Cardiac muscle cell (in vitro differentiated cells and primary cell): ENCODE data around the gene ABCA4. TPM values are rescaled to one million over a fixed set of nuclear protein-coding genes. Genes with fewer than 3 reads are reported as not detected.
"Not testable (repeated sequence)": the region's sequence is repeated elsewhere in the genome, so short reads cannot be mapped to it uniquely, and the experiment has no call there.

Source experiments
- DNase-seq, 2 donors: peaks; one replicate each; pipeline versions ENCODE4 v3.0.0 to v3.0.0-alpha.2; 2010 to 2017; ENCODE audit warnings: low read depth in 1 of 2, low spot score in 1 of 2
- H3K27ac ChIP-seq: fragments of 200-600 bp; sonication (generic); 2 replicates; pipeline ENCODE4 v1.5.1; 2016
- H3K27me3 ChIP-seq: fragments of 200-600 bp; sonication (generic); 2 replicates; pipeline ENCODE4 v1.6.0; 2016; ENCODE audit warnings: control low read depth
- H3K36me3 ChIP-seq: fragments of 200-600 bp; sonication (generic); 2 replicates; pipeline ENCODE4 v1.5.1; 2016; ENCODE audit warnings: control low read depth
- H3K4me1 ChIP-seq: fragments of 200-600 bp; sonication (generic); 2 replicates; pipeline ENCODE4 v1.8.1; 2017; ENCODE audit warnings: low read depth, mild to moderate bottlenecking, mixed run types
- H3K4me3 ChIP-seq: fragments of 200-600 bp; sonication (generic); 2 replicates; pipeline ENCODE4 v1.5.1; 2016; ENCODE audit warnings: mild to moderate bottlenecking
- H3K9me3 ChIP-seq: fragments of 200-600 bp; sonication (generic); 2 replicates; pipeline ENCODE4 v1.5.1; 2017; ENCODE audit warnings: low read depth, mild to moderate bottlenecking, control low read depth
- polyA plus RNA-seq: library from polyadenylated mRNA; unstranded; fragments of >200 nt; fragmentation: Nextera tagmentation; extraction: Ambion mirVana; gene quantifications from 2 replicates; pipeline ENCODE4 v1.2.1, GENCODE V29; 2016
- total RNA-seq: library from RNA; depleted of rRNA; stranded (reverse); fragments of >200 nt; gene quantifications from 2 replicates; pipeline ENCODE4 v1.2.3, GENCODE V29; 2016
- TF ChIP-seq, protein P1 (sequence below): IDR thresholded peaks from 2 replicates; pipeline ENCODE4 v1.5.1; 2012; ENCODE audit warnings: low read depth, mild to moderate bottlenecking, low read length

Gene ABCA4
- total and polyA plus RNA-seq, 2 experiments from 2014 or later, result 0.15 TPM; not detected in 1

GRCh38 chr1:93960641-93961147 lies 160.3 kb downstream of the ABCA4 start:
- no peak for DNase-seq
- H3K4me3 ChIP-seq, result no peak overlapping the region
- no peaks in the 10 kb centered on the region for H3K36me3 ChIP-seq
- H3K27me3 ChIP-seq, result no peaks in the 10 kb centered on the region
- H3K4me1 ChIP-seq, result no peaks in the 10 kb centered on the region
- H3K27ac ChIP-seq, result no peak overlapping the region
- H3K9me3 ChIP-seq, result no peaks in the 10 kb centered on the region
- TF ChIP-seq, protein P1, sequence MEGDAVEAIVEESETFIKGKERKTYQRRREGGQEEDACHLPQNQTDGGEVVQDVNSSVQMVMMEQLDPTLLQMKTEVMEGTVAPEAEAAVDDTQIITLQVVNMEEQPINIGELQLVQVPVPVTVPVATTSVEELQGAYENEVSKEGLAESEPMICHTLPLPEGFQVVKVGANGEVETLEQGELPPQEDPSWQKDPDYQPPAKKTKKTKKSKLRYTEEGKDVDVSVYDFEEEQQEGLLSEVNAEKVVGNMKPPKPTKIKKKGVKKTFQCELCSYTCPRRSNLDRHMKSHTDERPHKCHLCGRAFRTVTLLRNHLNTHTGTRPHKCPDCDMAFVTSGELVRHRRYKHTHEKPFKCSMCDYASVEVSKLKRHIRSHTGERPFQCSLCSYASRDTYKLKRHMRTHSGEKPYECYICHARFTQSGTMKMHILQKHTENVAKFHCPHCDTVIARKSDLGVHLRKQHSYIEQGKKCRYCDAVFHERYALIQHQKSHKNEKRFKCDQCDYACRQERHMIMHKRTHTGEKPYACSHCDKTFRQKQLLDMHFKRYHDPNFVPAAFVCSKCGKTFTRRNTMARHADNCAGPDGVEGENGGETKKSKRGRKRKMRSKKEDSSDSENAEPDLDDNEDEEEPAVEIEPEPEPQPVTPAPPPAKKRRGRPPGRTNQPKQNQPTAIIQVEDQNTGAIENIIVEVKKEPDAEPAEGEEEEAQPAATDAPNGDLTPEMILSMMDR, result no peak

- no peaks in the 10 kb centered on the region for H3K27me3 ChIP-seq
- no peaks in the 10 kb centered on the region for H3K4me1 ChIP-seq
- H3K4me3 ChIP-seq, result no peak overlapping the region
- TF ChIP-seq, protein P1, result no peak
- no peaks in the 10 kb centered on the region for H3K36me3 ChIP-seq
- no peaks in the 10 kb centered on the region for H3K9me3 ChIP-seq
- H3K27ac ChIP-seq, result no peak overlapping the region
- DNase-seq, result no peak
These were observed 161.5 kb downstream of the ABCA4 start for GRCh38 chr1:93959413-93959812.

DNA sequence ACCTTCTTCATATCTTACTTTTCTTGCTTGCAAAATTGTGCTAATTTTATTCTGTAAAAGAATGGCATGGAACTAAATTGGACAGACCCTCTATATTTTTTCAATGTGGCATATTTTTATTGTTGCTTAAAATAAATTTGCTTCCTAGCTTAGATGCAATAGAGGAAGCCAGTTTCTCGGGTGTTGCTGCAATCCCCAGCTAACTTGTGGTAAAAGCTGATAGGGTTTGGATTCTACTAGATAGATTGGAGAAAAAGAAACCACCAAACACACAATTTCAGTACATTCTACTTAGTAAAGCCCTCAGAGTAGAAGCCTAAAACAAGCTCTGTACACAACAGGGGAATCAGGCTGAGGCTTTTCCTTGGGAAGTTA lies 162.2 kb downstream of the ABCA4 start:
- Histone ChIP-seq H3K9me3 (no peaks in the 10 kb centered on the region), H3K27ac (no peak overlapping the region), H3K4me1 (no peaks in the 10 kb centered on the region), H3K27me3 (no peaks in the 10 kb centered on the region), H3K36me3 (no peaks in the 10 kb centered on the region), H3K4me3 (no peak overlapping the region)
- TF ChIP-seq, protein P1, result no peak
- DNase-seq, result peak in 1 of 2 donors; percentile 10

DNA sequence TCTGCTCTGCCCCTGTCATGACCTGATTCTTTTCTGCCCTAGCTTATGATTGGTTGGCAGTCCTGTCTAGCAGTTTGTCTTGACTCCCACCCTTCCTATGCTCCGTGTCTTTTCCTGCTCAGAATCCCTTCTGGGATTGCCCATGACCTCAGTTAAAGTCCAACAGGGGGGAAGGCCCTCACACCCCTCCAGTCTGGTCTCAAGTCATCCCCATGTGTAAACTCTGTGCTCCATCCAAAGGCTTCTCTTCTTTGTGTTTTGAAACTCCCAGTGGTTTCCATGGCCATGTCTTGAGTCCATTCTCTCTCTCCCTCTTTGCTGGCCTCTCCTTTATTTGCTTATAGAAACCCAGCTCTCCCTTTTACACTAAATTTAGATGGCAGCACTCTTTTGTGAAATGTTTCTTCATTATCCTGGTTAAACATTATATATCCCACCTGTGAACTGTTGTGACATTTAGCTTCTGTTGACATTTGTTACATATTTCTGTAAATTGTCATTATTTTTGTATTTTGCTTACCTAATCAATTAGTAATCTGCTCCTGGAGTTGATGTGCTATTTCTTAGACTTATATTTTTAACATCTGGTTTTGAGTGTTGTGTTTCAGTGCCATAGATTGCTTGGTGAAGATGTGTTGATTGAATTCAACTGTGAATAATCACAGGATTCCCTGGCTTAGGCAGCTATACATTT lies 162.8 kb downstream of the ABCA4 start:
- Histone ChIP-seq H3K36me3 (no peaks in the 10 kb centered on the region), H3K27ac (no peak overlapping the region), H3K9me3 (no peaks in the 10 kb centered on the region), H3K4me3 (no peak overlapping the region), H3K27me3 (no peaks in the 10 kb centered on the region), H3K4me1 (no peaks in the 10 kb centered on the region)
- TF ChIP-seq, protein P1, result no peak
- DNase-seq, result no peak

- H3K27me3 ChIP-seq, result no peaks in the 10 kb centered on the region
- no peaks in the 10 kb centered on the region for H3K36me3 ChIP-seq
- no peak for DNase-seq
- H3K9me3 ChIP-seq, result no peaks in the 10 kb centered on the region
- no peak overlapping the region for H3K27ac ChIP-seq
- no peaks in the 10 kb centered on the region for H3K4me1 ChIP-seq
- H3K4me3 ChIP-seq, result no peak overlapping the region
- TF ChIP-seq, protein P1, result no peak
These were observed 165.2 kb downstream of the ABCA4 start for GRCh38 chr1:93955765-93956164.

- DNase-seq, result not testable (repeated sequence)
These were observed 173.8 kb downstream of the ABCA4 start for GRCh38 chr1:93947002-93947686.

More at GRCh38 chr1:93947002-93947686, 173.8 kb downstream of the ABCA4 start:
- not testable (repeated sequence) for H3K27ac ChIP-seq, H3K4me3 ChIP-seq, H3K27me3 ChIP-seq, H3K9me3 ChIP-seq, H3K4me1 ChIP-seq, H3K36me3 ChIP-seq
